ENCODE data around the gene P3H1. TPM values are rescaled to one million over a fixed set of nuclear protein-coding genes. Genes with fewer than 3 reads are reported as not detected.
A peak's percentile ranks its signal among the peaks of the same experiment; 100 is the strongest.
"Not testable (repeated sequence)": the region's sequence is repeated elsewhere in the genome, so short reads cannot be mapped to it uniquely, and the experiment has no call there.

The P3H1 gene
- total and polyA plus RNA-seq, 3 experiments from 2014 or later: 11.1 to 38.5 (median 35.6) TPM

GRCh38 chr1:42721926-42722325 lies 44.9 kb downstream of the P3H1 start:
- Histone ChIP-seq H3K27me3 (ENCODE audit: insufficient read depth, low read length, poor library complexity, severe bottlenecking) (no peaks in the 10 kb centered on the region), H3K27ac (ENCODE audit: low read depth, low read length) (no peak overlapping the region), H3K9me3 (ENCODE audit: low read length) (no peaks in the 10 kb centered on the region), H3K36me3 (ENCODE audit: insufficient read depth, low read length) (no peaks in the 10 kb centered on the region), H3K4me3 (ENCODE audit: low read length) (no peak overlapping the region), H3K4me1 (ENCODE audit: insufficient read depth, low read length) (no peaks in the 10 kb centered on the region)
- ChIA-PET POLR2A (interaction anchor here (0.6 kb wide), 2 partner anchors 13 to 1067 kb away, joined by 5 to 10 read pairs; no protein-coding TSS in a partner anchor), CTCF (no interaction called here)
- H3K4me1 Mint-ChIP-seq: no peaks in the 10 kb centered on the region
- H3K27me3 Mint-ChIP-seq: no peaks in the 10 kb centered on the region
- peaks cover 6 to 15% (median 13%) of the 10 kb centered on the region in 3 donors for H3K36me3 Mint-ChIP-seq
- no peak overlapping the region for H3K27ac Mint-ChIP-seq
- no peak for DNase-seq
- no peak overlapping the region for H3K4me3 Mint-ChIP-seq
- no peaks in the 10 kb centered on the region for H3K9me3 Mint-ChIP-seq

GRCh38 chr1:42720868-42721267 lies 46.0 kb downstream of the P3H1 start:
- CTCF ChIA-PET: no interaction called here

GRCh38 chr1:42714441-42714840 lies 52.4 kb downstream of the P3H1 start:
- H3K27ac Mint-ChIP-seq; H3K4me3 Mint-ChIP-seq; H3K27ac ChIP-seq (ENCODE audit: low read depth, low read length); H3K4me1 ChIP-seq (ENCODE audit: insufficient read depth, low read length); POLR2A ChIA-PET; DNase-seq; H3K4me3 ChIP-seq (ENCODE audit: low read length); H3K27me3 ChIP-seq (ENCODE audit: insufficient read depth, low read length, poor library complexity, severe bottlenecking); H3K36me3 ChIP-seq (ENCODE audit: insufficient read depth, low read length); CTCF ChIA-PET; H3K27me3 Mint-ChIP-seq: not testable (repeated sequence)
- peaks cover 12% of the 10 kb centered on the region for H3K9me3 ChIP-seq (ENCODE audit: low read length)
- Mint-ChIP-seq H3K9me3 (peaks cover 19 to 28% (median 26%) of the 10 kb centered on the region in 5 donors), H3K36me3 (peaks cover 31 to 69% (median 67%) of the 10 kb centered on the region in 3 donors), H3K4me1 (peaks cover 12 to 21% (median 15%) of the 10 kb centered on the region in 3 donors)

More at GRCh38 chr1:42720868-42721267, 46.0 kb downstream of the P3H1 start:
- Histone ChIP-seq H3K36me3 (ENCODE audit: insufficient read depth, low read length) (no peaks in the 10 kb centered on the region), H3K4me1 (ENCODE audit: insufficient read depth, low read length) (no peaks in the 10 kb centered on the region), H3K27ac (ENCODE audit: low read depth, low read length) (no peak overlapping the region), H3K4me3 (ENCODE audit: low read length) (no peak overlapping the region), H3K27me3 (ENCODE audit: insufficient read depth, low read length, poor library complexity, severe bottlenecking) (no peaks in the 10 kb centered on the region), H3K9me3 (ENCODE audit: low read length) (no peaks in the 10 kb centered on the region)
- no peak for DNase-seq
- Mint-ChIP-seq H3K4me3 (no peak overlapping the region), H3K36me3 (peaks cover 9 to 23% (median 21%) of the 10 kb centered on the region in 3 donors), H3K9me3 (no peaks in the 10 kb centered on the region), H3K4me1 (peaks cover 0 to 2% (median 0%) of the 10 kb centered on the region in 3 donors), H3K27me3 (no peaks in the 10 kb centered on the region), H3K27ac (no peak overlapping the region)
- POLR2A ChIA-PET: no interaction called here

- Histone ChIP-seq H3K27me3 (ENCODE audit: insufficient read depth, low read length, poor library complexity, severe bottlenecking) (no peaks in the 10 kb centered on the region), H3K4me1 (ENCODE audit: insufficient read depth, low read length) (no peaks in the 10 kb centered on the region), H3K36me3 (ENCODE audit: insufficient read depth, low read length) (peaks cover 5% of the 10 kb centered on the region), H3K27ac (ENCODE audit: low read depth, low read length) (no peak overlapping the region), H3K4me3 (ENCODE audit: low read length) (no peak overlapping the region), H3K9me3 (ENCODE audit: low read length) (peaks cover 12% of the 10 kb centered on the region)
- no peak overlapping the region for H3K27ac Mint-ChIP-seq
- no peak overlapping the region for H3K4me3 Mint-ChIP-seq
- no peaks in the 10 kb centered on the region for H3K27me3 Mint-ChIP-seq
- ChIA-PET CTCF (no interaction called here), POLR2A (no interaction called here)
- no peak for DNase-seq
- peaks cover 30 to 71% (median 71%) of the 10 kb centered on the region in 3 donors for H3K36me3 Mint-ChIP-seq
- H3K4me1 Mint-ChIP-seq: peaks cover 12 to 21% (median 19%) of the 10 kb centered on the region in 3 donors
- H3K9me3 Mint-ChIP-seq: peaks cover 19 to 28% (median 26%) of the 10 kb centered on the region in 5 donors
These were observed 53.5 kb downstream of the P3H1 start for GRCh38 chr1:42713293-42713692.

- H3K27ac ChIP-seq (ENCODE audit: low read depth, low read length); H3K4me3 Mint-ChIP-seq; H3K27me3 Mint-ChIP-seq; DNase-seq; CTCF ChIA-PET; H3K4me1 ChIP-seq (ENCODE audit: insufficient read depth, low read length); POLR2A ChIA-PET; H3K27me3 ChIP-seq (ENCODE audit: insufficient read depth, low read length, poor library complexity, severe bottlenecking); H3K27ac Mint-ChIP-seq; H3K4me3 ChIP-seq (ENCODE audit: low read length); H3K36me3 ChIP-seq (ENCODE audit: insufficient read depth, low read length): not testable (repeated sequence)
- peaks cover 12% of the 10 kb centered on the region for H3K9me3 ChIP-seq (ENCODE audit: low read length)
- Mint-ChIP-seq H3K4me1 (peaks cover 12 to 22% (median 21%) of the 10 kb centered on the region in 3 donors), H3K36me3 (peaks cover 33 to 72% (median 69%) of the 10 kb centered on the region in 3 donors), H3K9me3 (peaks cover 19 to 28% (median 26%) of the 10 kb centered on the region in 5 donors)
These were observed 54.0 kb downstream of the P3H1 start for GRCh38 chr1:42712808-42713207.

GRCh38 chr1:42703888-42704464 lies 62.9 kb downstream of the P3H1 start:
- Histone ChIP-seq H3K27ac (ENCODE audit: low read depth, low read length) (no peak overlapping the region), H3K4me3 (ENCODE audit: low read length) (no peak overlapping the region), H3K4me1 (ENCODE audit: insufficient read depth, low read length) (no peaks in the 10 kb centered on the region), H3K36me3 (ENCODE audit: insufficient read depth, low read length) (peaks cover 28% of the 10 kb centered on the region), H3K27me3 (ENCODE audit: insufficient read depth, low read length, poor library complexity, severe bottlenecking) (no peaks in the 10 kb centered on the region), H3K9me3 (ENCODE audit: low read length) (no peaks in the 10 kb centered on the region)
- Mint-ChIP-seq H3K4me1 (peaks cover 0 to 9% (median 2%) of the 10 kb centered on the region in 3 donors), H3K9me3 (no peaks in the 10 kb centered on the region), H3K36me3 (peaks cover 4 to 90% (median 37%) of the 10 kb centered on the region in 3 donors), H3K27me3 (no peaks in the 10 kb centered on the region), H3K27ac (peak overlapping the region in 2 of 8 donors; percentile 40 to 58), H3K4me3 (no peak overlapping the region)
- DNase-seq: no peak
- POLR2A ChIA-PET: no interaction called here
- CTCF ChIA-PET: no interaction called here

GRCh38 chr1:42700006-42700405 lies 66.8 kb downstream of the P3H1 start:
- peaks cover 3 to 95% (median 41%) of the 10 kb centered on the region in 3 donors for H3K36me3 Mint-ChIP-seq
- H3K9me3 Mint-ChIP-seq: no peaks in the 10 kb centered on the region
- DNase-seq: no peak
- Histone ChIP-seq H3K27me3 (ENCODE audit: insufficient read depth, low read length, poor library complexity, severe bottlenecking) (no peaks in the 10 kb centered on the region), H3K36me3 (ENCODE audit: insufficient read depth, low read length) (peaks cover 68% of the 10 kb centered on the region), H3K4me1 (ENCODE audit: insufficient read depth, low read length) (no peaks in the 10 kb centered on the region), H3K4me3 (ENCODE audit: low read length) (no peak overlapping the region), H3K9me3 (ENCODE audit: low read length) (no peaks in the 10 kb centered on the region), H3K27ac (ENCODE audit: low read depth, low read length) (no peak overlapping the region)
- H3K27me3 Mint-ChIP-seq: no peaks in the 10 kb centered on the region
- POLR2A ChIA-PET: no interaction called here
- CTCF ChIA-PET: no interaction called here
- H3K4me1 Mint-ChIP-seq: peaks cover 11 to 19% (median 11%) of the 10 kb centered on the region in 3 donors
- peak overlapping the region in 1 of 8 donors; percentile 33 for H3K27ac Mint-ChIP-seq
- H3K4me3 Mint-ChIP-seq: no peak overlapping the region

GRCh38 chr1:42698081-42698813 lies 68.6 kb downstream of the P3H1 start:
- DNase-seq: no peak
- Histone ChIP-seq H3K27ac (ENCODE audit: low read depth, low read length) (no peak overlapping the region), H3K36me3 (ENCODE audit: insufficient read depth, low read length) (peaks cover 67% of the 10 kb centered on the region), H3K27me3 (ENCODE audit: insufficient read depth, low read length, poor library complexity, severe bottlenecking) (no peaks in the 10 kb centered on the region), H3K4me3 (ENCODE audit: low read length) (no peak overlapping the region), H3K4me1 (ENCODE audit: insufficient read depth, low read length) (no peaks in the 10 kb centered on the region), H3K9me3 (ENCODE audit: low read length) (no peaks in the 10 kb centered on the region)
- Mint-ChIP-seq H3K27ac (peak overlapping the region in 5 of 8 donors; percentile 1 to 68 (median 58)), H3K9me3 (no peaks in the 10 kb centered on the region), H3K27me3 (no peaks in the 10 kb centered on the region), H3K36me3 (peaks cover 3 to 97% (median 32%) of the 10 kb centered on the region in 3 donors), H3K4me1 (peaks cover 22 to 37% (median 28%) of the 10 kb centered on the region in 3 donors), H3K4me3 (no peak overlapping the region)
- ChIA-PET CTCF (no interaction called here), POLR2A (no interaction called here)
